ENCODE measurements around the gene CCSER2. TPM values are rescaled to one million over a fixed set of nuclear protein-coding genes. Genes with fewer than 3 reads are reported as not detected.
A peak's percentile ranks its signal among the peaks of the same experiment; 100 is the strongest.
"Not testable (repeated sequence)": the region's sequence is repeated elsewhere in the genome, so short reads cannot be mapped to it uniquely, and the experiment has no call there.

Gene CCSER2
- polyA plus RNA-seq, 4 donors: 9.8 to 22.8 (median 16.2) TPM

DNA sequence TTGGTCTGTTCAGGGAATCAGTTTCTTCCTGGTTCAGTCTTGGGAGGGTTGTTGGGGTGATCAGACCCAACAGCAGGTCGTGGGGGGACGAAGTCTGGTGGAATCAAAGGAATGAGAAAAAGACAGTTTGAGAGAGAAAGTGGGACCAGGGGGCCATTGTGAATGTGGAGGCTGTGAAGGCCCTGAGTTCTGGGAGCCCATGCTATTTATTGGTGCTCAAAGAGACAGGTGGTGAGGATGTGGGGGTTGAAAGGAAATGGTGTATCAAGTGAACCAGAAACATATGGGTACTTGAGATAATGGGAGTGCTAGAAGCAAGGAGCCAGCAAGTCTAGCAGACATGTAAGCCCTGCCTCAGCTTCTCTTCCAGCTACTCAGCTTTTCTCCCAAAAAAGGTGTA is 84.1 kb downstream of the CCSER2 start:
- no peak for FAIRE-seq
- peaks cover 0 to 23% of the 10 kb centered on the region in 2 donors for H3K9me3 ChIP-seq (ENCODE audit: control insufficient read depth in 2 of 2, insufficient read depth in 1 of 2, low read depth in 1 of 2, low read length in 1 of 2)

DNA sequence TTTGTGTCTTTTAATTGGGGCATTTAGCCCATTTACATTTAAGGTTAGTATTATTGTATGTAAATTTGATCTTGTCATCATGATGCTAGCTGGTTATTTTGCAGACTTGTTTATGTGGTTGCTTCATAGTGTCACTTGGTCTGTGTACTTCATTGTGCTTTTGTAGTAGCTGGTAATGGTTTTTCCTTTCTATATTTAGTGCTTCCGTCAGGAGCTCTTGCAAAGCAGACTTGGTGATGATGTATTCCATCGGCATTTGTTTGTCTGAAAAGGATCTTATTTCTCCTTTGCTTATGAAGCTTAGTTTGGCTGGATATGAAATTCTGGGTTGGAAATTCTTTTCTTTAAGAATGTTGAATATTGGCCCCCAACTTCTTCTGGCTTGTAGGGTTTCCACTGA is 85.7 kb downstream of the CCSER2 start:
- H3K27ac ChIP-seq (ENCODE audit: low read depth in 1 of 3, low read length in 2 of 3); H3K4me3 ChIP-seq (ENCODE audit: low read depth in 1 of 3, low read length in 3 of 3); DNase-seq; H3K27me3 ChIP-seq (ENCODE audit: control insufficient read depth in 3 of 3, insufficient read depth in 3 of 3, low read length in 3 of 3); H3K4me1 ChIP-seq (ENCODE audit: control insufficient read depth in 3 of 3, insufficient read depth in 2 of 3, low read depth in 1 of 3, low read length in 2 of 3); FAIRE-seq; H3K36me3 ChIP-seq (ENCODE audit: control insufficient read depth in 3 of 3, insufficient read depth in 2 of 3, low read depth in 1 of 3, low read length in 3 of 3): not testable (repeated sequence)
- H3K9me3 ChIP-seq (ENCODE audit: control insufficient read depth in 2 of 2, insufficient read depth in 1 of 2, low read depth in 1 of 2, low read length in 1 of 2): peaks cover 0 to 23% of the 10 kb centered on the region in 2 donors
- 94 to 98% (median 98%) methylated on average over 2 of the region's 2 CpGs for WGBS, 3 donors

More for the DNA sequence above, 84.1 kb downstream of the CCSER2 start:
- WGBS, 3 donors: 96 to 100% (median 98%) methylated on average over 2 of the region's 2 CpGs
- no peak for DNase-seq
- H3K4me1 ChIP-seq (ENCODE audit: control insufficient read depth in 3 of 3, insufficient read depth in 2 of 3, low read depth in 1 of 3, low read length in 2 of 3): no peaks in the 10 kb centered on the region
- H3K27ac ChIP-seq (ENCODE audit: low read depth in 1 of 3, low read length in 2 of 3): no peak overlapping the region
- no peaks in the 10 kb centered on the region for H3K27me3 ChIP-seq (ENCODE audit: control insufficient read depth in 3 of 3, insufficient read depth in 3 of 3, low read length in 3 of 3)
- H3K36me3 ChIP-seq (ENCODE audit: control insufficient read depth in 3 of 3, insufficient read depth in 2 of 3, low read depth in 1 of 3, low read length in 3 of 3): peaks cover 0 to 8% (median 2%) of the 10 kb centered on the region in 3 donors
- no peak overlapping the region for H3K4me3 ChIP-seq (ENCODE audit: low read depth in 1 of 3, low read length in 3 of 3)

DNA sequence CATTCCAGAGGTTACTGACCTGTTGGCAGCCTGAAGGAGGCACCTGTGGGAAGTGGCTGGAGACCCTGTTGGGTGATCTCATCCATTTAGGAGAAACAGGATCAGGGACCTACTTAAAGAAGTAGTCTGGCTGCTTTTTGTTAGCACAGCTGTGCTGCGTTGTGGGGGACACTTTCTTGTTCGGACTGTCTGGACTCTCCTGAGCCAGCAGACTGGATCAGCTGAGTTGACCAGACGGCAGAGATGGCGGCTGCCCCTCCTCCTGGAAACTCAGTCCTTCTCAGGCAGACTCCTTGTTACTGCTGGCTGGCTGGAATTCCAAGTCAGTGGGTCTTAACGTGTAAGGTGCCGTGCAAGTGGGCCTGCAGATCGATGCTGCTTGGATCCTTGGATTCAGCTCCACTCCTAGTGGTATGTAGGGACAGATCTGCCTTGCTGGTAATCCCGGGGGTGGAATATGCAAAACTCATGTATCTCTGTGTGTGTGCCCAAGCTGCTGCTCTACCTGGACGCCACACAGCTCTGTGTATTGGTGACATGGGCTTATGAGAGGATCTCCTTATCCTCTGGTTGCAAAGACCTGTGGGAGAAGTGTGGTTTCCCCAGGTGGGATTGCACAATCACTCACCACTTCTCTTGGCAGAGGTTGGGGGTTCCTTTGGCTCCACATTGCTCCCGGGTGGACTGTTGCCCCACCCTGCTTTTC is 87.3 kb downstream of the CCSER2 start:
- Histone ChIP-seq H3K4me1 (ENCODE audit: control insufficient read depth in 3 of 3, insufficient read depth in 2 of 3, low read depth in 1 of 3, low read length in 2 of 3) (no peaks in the 10 kb centered on the region), H3K4me3 (ENCODE audit: low read depth in 1 of 3, low read length in 3 of 3) (no peak overlapping the region), H3K9me3 (ENCODE audit: control insufficient read depth in 2 of 2, insufficient read depth in 1 of 2, low read depth in 1 of 2, low read length in 1 of 2) (peaks cover 0 to 21% of the 10 kb centered on the region in 2 donors), H3K36me3 (ENCODE audit: control insufficient read depth in 3 of 3, insufficient read depth in 2 of 3, low read depth in 1 of 3, low read length in 3 of 3) (peaks cover 0 to 11% (median 7%) of the 10 kb centered on the region in 3 donors), H3K27ac (ENCODE audit: low read depth in 1 of 3, low read length in 2 of 3) (no peak overlapping the region), H3K27me3 (ENCODE audit: control insufficient read depth in 3 of 3, insufficient read depth in 3 of 3, low read length in 3 of 3) (no peaks in the 10 kb centered on the region)
- DNase-seq: no peak
- no peak for FAIRE-seq
- 91 to 94% (median 94%) methylated on average over 10 of the region's 10 CpGs for WGBS, 3 donors

DNA sequence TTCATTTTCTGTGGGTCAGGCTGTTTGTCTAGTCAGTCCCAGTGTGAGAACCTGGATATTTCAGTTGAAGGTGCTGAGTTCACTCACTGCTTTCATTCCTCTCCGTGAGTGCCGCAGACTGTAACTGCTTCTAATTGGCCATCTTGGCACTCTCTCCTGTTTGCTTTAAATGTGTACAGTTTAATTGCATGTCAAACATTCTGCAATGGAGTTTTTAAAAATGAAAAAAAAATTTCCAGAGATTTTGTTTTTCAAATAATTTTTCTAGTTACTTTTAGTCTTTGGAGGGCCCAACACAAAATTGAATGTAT is 87.8 kb downstream of the CCSER2 start:
- Histone ChIP-seq H3K27ac (ENCODE audit: low read depth in 1 of 3, low read length in 2 of 3) (no peak overlapping the region), H3K4me3 (ENCODE audit: low read depth in 1 of 3, low read length in 3 of 3) (no peak overlapping the region), H3K27me3 (ENCODE audit: control insufficient read depth in 3 of 3, insufficient read depth in 3 of 3, low read length in 3 of 3) (no peaks in the 10 kb centered on the region), H3K9me3 (ENCODE audit: control insufficient read depth in 2 of 2, insufficient read depth in 1 of 2, low read depth in 1 of 2, low read length in 1 of 2) (peaks cover 0 to 17% of the 10 kb centered on the region in 2 donors), H3K36me3 (ENCODE audit: control insufficient read depth in 3 of 3, insufficient read depth in 2 of 3, low read depth in 1 of 3, low read length in 3 of 3) (peaks cover 0 to 12% (median 7%) of the 10 kb centered on the region in 3 donors), H3K4me1 (ENCODE audit: control insufficient read depth in 3 of 3, insufficient read depth in 2 of 3, low read depth in 1 of 3, low read length in 2 of 3) (no peaks in the 10 kb centered on the region)
- FAIRE-seq (no peak), DNase-seq (no peak)
- 91 to 97% (median 95%) methylated on average over 2 of the region's 2 CpGs for WGBS, 3 donors

DNA sequence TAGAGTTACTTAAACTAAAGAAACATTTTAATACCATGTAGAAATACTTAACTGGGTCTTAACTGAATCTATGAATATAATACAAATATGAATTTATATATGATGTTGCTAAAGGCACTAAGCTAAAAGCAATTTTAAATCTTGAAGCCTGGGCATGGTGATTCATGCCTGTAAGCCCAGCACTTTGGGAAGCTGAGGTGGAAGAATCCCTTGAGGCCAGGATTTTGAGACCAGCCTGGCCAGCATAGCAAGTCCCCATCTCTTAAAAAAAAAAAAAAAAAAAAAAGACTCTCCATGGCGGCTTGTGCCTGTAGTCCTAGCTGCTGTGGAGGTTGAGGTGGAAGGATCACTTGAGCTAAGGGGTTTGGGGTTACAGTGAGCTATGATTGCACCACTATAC is 95.3 kb downstream of the CCSER2 start:
- Histone ChIP-seq H3K36me3 (ENCODE audit: control insufficient read depth in 3 of 3, insufficient read depth in 2 of 3, low read depth in 1 of 3, low read length in 3 of 3) (peaks cover 2 to 8% (median 6%) of the 10 kb centered on the region in 3 donors), H3K9me3 (ENCODE audit: control insufficient read depth in 2 of 2, insufficient read depth in 1 of 2, low read depth in 1 of 2, low read length in 1 of 2) (no peaks in the 10 kb centered on the region), H3K4me3 (ENCODE audit: low read depth in 1 of 3, low read length in 3 of 3) (no peak overlapping the region), H3K4me1 (ENCODE audit: control insufficient read depth in 3 of 3, insufficient read depth in 2 of 3, low read depth in 1 of 3, low read length in 2 of 3) (no peaks in the 10 kb centered on the region), H3K27me3 (ENCODE audit: control insufficient read depth in 3 of 3, insufficient read depth in 3 of 3, low read length in 3 of 3) (no peaks in the 10 kb centered on the region), H3K27ac (ENCODE audit: low read depth in 1 of 3, low read length in 2 of 3) (no peak overlapping the region)
- 80 to 100% (median 93%) methylated on average over 1 of the region's 1 CpG for WGBS, 3 donors
- no peak for DNase-seq
- FAIRE-seq: no peak

DNA sequence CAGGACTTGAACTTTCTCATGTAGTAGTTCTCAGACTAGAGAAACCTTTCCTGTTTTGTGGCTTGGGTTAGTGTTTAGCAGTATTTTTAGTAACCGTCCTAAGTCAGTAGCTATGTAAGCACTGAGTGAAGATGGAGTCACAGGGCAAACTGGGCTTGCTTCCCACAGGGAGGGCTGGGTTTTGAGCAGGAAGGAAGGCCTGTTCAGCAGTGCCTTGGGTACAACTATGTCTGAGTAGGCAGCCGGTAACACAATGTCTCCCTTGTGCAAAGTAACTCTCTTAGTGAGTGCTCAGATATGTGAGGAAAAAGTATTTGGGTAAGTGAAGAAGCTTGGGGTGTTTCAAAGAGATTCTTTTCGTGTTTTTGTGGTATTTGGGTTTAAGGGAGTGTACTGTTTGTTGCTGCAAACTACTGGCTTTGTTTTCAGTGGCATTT is 96.4 kb downstream of the CCSER2 start:
- WGBS, 3 donors: 22 to 68% (median 48%) methylated on average over 3 of the region's 3 CpGs
- H3K27ac ChIP-seq (ENCODE audit: low read depth in 1 of 3, low read length in 2 of 3): peak overlapping the region in 1 of 3 donors; percentile 75
- no peak overlapping the region for H3K4me3 ChIP-seq (ENCODE audit: low read depth in 1 of 3, low read length in 3 of 3)
- FAIRE-seq (no peak), DNase-seq (peak; percentile 11 to 30)
- peaks cover 2 to 8% (median 2%) of the 10 kb centered on the region in 3 donors for H3K36me3 ChIP-seq (ENCODE audit: control insufficient read depth in 3 of 3, insufficient read depth in 2 of 3, low read depth in 1 of 3, low read length in 3 of 3)
- H3K27me3 ChIP-seq (ENCODE audit: control insufficient read depth in 3 of 3, insufficient read depth in 3 of 3, low read length in 3 of 3): no peaks in the 10 kb centered on the region
- no peaks in the 10 kb centered on the region for H3K4me1 ChIP-seq (ENCODE audit: control insufficient read depth in 3 of 3, insufficient read depth in 2 of 3, low read depth in 1 of 3, low read length in 2 of 3)
- H3K9me3 ChIP-seq (ENCODE audit: control insufficient read depth in 2 of 2, insufficient read depth in 1 of 2, low read depth in 1 of 2, low read length in 1 of 2): no peaks in the 10 kb centered on the region

DNA sequence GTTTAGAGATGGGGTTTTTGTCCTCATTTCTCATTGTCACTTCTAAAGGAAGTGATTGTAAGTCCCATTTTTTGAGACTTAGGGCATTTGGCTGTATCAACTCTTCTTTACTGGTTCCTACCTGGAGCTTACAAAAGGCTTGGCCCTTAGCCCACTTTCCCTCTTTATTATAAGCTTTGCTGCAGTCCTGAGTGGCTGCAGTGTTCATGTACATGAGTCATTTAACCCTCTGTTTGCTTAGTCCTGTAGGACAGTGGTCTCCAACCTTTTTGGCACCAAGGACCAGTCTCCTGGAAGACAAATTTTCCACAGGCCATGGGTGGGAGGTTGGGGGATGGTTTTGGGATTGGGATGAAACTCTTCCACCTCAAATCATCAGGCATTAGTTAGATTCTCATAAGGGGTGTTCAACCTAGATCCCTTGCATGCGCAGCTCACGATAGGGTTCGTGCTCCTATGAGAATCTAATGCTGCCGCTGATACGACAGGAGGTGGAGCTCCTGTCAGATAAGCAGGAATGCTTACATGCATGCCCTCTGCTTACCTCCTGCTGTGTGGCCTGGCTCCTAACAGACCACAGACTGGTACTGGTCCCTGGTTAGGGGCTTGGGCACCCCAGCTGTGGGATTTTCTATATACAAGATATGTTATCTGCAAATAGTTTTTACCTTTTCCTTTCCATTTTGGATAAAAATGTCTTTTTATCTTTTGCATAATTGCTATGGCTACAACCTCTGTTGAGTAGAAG is 99.7 kb downstream of the CCSER2 start:
- Histone ChIP-seq H3K4me3 (ENCODE audit: low read depth in 1 of 3, low read length in 3 of 3) (no peak overlapping the region), H3K9me3 (ENCODE audit: control insufficient read depth in 2 of 2, insufficient read depth in 1 of 2, low read depth in 1 of 2, low read length in 1 of 2) (peaks cover 0 to 3% of the 10 kb centered on the region in 2 donors), H3K27ac (ENCODE audit: low read depth in 1 of 3, low read length in 2 of 3) (no peak overlapping the region), H3K27me3 (ENCODE audit: control insufficient read depth in 3 of 3, insufficient read depth in 3 of 3, low read length in 3 of 3) (no peaks in the 10 kb centered on the region), H3K36me3 (ENCODE audit: control insufficient read depth in 3 of 3, insufficient read depth in 2 of 3, low read depth in 1 of 3, low read length in 3 of 3) (peaks cover 2 to 5% (median 2%) of the 10 kb centered on the region in 3 donors), H3K4me1 (ENCODE audit: control insufficient read depth in 3 of 3, insufficient read depth in 2 of 3, low read depth in 1 of 3, low read length in 2 of 3) (no peaks in the 10 kb centered on the region)
- 94 to 99% (median 96%) methylated on average over 5 of the region's 5 CpGs for WGBS, 3 donors
- FAIRE-seq (no peak), DNase-seq (no peak)

DNA sequence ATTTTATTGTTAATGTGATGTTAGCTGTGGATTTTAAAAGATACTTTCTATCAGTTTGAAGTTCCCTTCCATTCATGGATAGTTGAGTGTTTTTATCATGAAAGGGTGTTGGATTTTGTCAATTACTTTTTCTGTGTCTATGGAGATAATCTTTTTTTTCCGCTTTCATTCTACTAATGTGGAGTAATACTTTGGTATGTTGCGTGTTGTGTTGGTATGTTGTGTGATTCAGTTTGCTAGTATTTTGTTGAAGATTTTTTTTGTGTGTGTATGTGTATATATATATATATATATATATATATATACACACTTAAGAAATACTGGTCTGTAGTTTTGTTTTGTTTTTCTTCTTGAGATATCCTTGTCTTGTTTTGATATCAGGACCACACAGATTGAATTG is 100.3 kb downstream of the CCSER2 start:
- no peak for FAIRE-seq
- no peak overlapping the region for H3K4me3 ChIP-seq (ENCODE audit: low read depth in 1 of 3, low read length in 3 of 3)
- DNase-seq: no peak
- no peak overlapping the region for H3K27ac ChIP-seq (ENCODE audit: low read depth in 1 of 3, low read length in 2 of 3)
- 90 to 96% (median 90%) methylated on average over 2 of the region's 2 CpGs for WGBS, 3 donors
- H3K9me3 ChIP-seq (ENCODE audit: control insufficient read depth in 2 of 2, insufficient read depth in 1 of 2, low read depth in 1 of 2, low read length in 1 of 2): peaks cover 0 to 3% of the 10 kb centered on the region in 2 donors
- H3K4me1 ChIP-seq (ENCODE audit: control insufficient read depth in 3 of 3, insufficient read depth in 2 of 3, low read depth in 1 of 3, low read length in 2 of 3): no peaks in the 10 kb centered on the region
- peaks cover 2 to 5% (median 2%) of the 10 kb centered on the region in 3 donors for H3K36me3 ChIP-seq (ENCODE audit: control insufficient read depth in 3 of 3, insufficient read depth in 2 of 3, low read depth in 1 of 3, low read length in 3 of 3)
- no peaks in the 10 kb centered on the region for H3K27me3 ChIP-seq (ENCODE audit: control insufficient read depth in 3 of 3, insufficient read depth in 3 of 3, low read length in 3 of 3)
